Measurements from ENCODE around the gene CD47.

CD47 gene

DNA sequence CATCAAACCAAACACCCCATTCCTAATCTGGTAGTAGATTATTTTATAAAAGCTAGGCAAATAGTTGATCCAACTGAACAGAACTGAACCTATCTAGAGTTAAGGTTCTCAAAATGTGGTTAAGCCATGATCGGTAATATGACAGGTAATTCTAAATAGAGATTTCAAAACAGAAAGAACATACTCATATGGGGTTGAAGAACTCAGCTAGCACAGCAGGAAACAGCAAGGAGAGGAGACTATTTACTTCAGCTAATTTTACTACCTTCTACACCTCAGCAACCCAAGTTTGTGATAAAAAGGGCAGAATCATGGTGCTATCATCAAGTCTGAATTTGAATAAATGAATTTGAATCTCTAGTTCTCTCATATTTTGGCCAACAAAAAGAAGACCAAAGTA is 11.8 kb downstream of the CD47 start:
- Histone ChIP-seq H3K4me2 (ENCODE audit: insufficient read depth, low read length) (no peak overlapping the region), H3K9me3 (ENCODE audit: insufficient read depth, low read length, severe bottlenecking) (no peaks in the 10 kb centered on the region), H4K20me1 (ENCODE audit: insufficient read depth, low read length) (peaks cover 57% of the 10 kb centered on the region; the same call in 1 of the 2 replicates), H3K36me3 (ENCODE audit: insufficient read depth, low read length) (peaks cover 61% of the 10 kb centered on the region), H3K27me3 (ENCODE audit: insufficient read depth, low read length, poor library complexity) (no peaks in the 10 kb centered on the region), H2AFZ (ENCODE audit: low read depth, low read length) (no peak overlapping the region), H3K9ac (ENCODE audit: low read depth, low read length) (no peak overlapping the region), H3K4me1 (ENCODE audit: insufficient read depth, low read length) (peaks cover 15% of the 10 kb centered on the region), H3K79me2 (ENCODE audit: insufficient read depth, low read length) (peaks cover 99% of the 10 kb centered on the region), H3K27ac (ENCODE audit: low read length) (no peak overlapping the region), H3K4me3 (ENCODE audit: low read depth in 1 of 2, low read length in 2 of 2) (no peak overlapping the region)
- DNase-seq (no peak), ATAC-seq (ENCODE audit: insufficient read depth, low read depth) (no peak)
- no peak for TF ChIP-seq EZH2 (IDR thresholded peaks at IDR 0.05; ENCODE audit: borderline replicate concordance, low read depth, low read length, severe bottlenecking)
- TF ChIP-seq, protein P1, sequence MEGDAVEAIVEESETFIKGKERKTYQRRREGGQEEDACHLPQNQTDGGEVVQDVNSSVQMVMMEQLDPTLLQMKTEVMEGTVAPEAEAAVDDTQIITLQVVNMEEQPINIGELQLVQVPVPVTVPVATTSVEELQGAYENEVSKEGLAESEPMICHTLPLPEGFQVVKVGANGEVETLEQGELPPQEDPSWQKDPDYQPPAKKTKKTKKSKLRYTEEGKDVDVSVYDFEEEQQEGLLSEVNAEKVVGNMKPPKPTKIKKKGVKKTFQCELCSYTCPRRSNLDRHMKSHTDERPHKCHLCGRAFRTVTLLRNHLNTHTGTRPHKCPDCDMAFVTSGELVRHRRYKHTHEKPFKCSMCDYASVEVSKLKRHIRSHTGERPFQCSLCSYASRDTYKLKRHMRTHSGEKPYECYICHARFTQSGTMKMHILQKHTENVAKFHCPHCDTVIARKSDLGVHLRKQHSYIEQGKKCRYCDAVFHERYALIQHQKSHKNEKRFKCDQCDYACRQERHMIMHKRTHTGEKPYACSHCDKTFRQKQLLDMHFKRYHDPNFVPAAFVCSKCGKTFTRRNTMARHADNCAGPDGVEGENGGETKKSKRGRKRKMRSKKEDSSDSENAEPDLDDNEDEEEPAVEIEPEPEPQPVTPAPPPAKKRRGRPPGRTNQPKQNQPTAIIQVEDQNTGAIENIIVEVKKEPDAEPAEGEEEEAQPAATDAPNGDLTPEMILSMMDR (IDR thresholded peaks at IDR 0.05; ENCODE audit: borderline replicate concordance, extremely low read depth, low read length, poor library complexity, severe bottlenecking): no peak

DNA sequence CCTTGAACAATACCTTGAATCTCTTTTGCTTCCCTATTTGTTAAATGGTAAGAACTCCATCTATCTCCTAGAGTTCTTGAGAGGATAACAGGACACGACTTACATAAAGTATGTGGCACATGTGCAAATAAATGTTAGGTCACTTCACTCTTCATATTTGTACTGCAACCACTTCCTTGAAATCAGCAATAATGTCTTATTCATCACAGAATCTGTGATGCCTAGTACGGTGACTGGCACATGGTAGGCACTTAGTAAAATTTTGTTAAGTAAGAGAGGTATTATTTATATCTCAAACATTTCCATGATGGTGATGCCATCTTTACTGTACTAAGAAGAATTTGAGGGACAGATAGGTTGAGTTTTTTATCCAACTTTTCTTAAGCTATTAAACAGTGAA is 14.3 kb downstream of the CD47 start:
- no peaks in the 10 kb centered on the region for H3K27me3 ChIP-seq (ENCODE audit: insufficient read depth, low read length, poor library complexity)
- H3K4me3 ChIP-seq (ENCODE audit: low read depth in 1 of 2, low read length in 2 of 2): no peak overlapping the region
- no peak overlapping the region for H3K4me2 ChIP-seq (ENCODE audit: insufficient read depth, low read length)
- peaks cover 98% of the 10 kb centered on the region for H3K79me2 ChIP-seq (ENCODE audit: insufficient read depth, low read length)
- no peak for ATAC-seq (ENCODE audit: insufficient read depth, low read depth)
- H2AFZ ChIP-seq (ENCODE audit: low read depth, low read length): no peak overlapping the region
- peaks cover 59% of the 10 kb centered on the region; the same call in 1 of the 2 replicates for H4K20me1 ChIP-seq (ENCODE audit: insufficient read depth, low read length)
- no peaks in the 10 kb centered on the region for H3K9me3 ChIP-seq (ENCODE audit: insufficient read depth, low read length, severe bottlenecking)
- TF ChIP-seq, protein P1 (IDR thresholded peaks at IDR 0.05; ENCODE audit: borderline replicate concordance, extremely low read depth, low read length, poor library complexity, severe bottlenecking): no peak
- no peak for TF ChIP-seq EZH2 (IDR thresholded peaks at IDR 0.05; ENCODE audit: borderline replicate concordance, low read depth, low read length, severe bottlenecking)
- H3K36me3 ChIP-seq (ENCODE audit: insufficient read depth, low read length): peaks cover 79% of the 10 kb centered on the region
- no peak overlapping the region for H3K27ac ChIP-seq (ENCODE audit: low read length)
- H3K9ac ChIP-seq (ENCODE audit: low read depth, low read length): no peak overlapping the region
- no peak for DNase-seq
- H3K4me1 ChIP-seq (ENCODE audit: insufficient read depth, low read length): peaks cover 4% of the 10 kb centered on the region; the same call in 1 of the 2 replicates

- no peak for ATAC-seq (ENCODE audit: insufficient read depth, low read depth)
- H3K79me2 ChIP-seq (ENCODE audit: insufficient read depth, low read length): peaks cover 91% of the 10 kb centered on the region
Measured at GRCh38 chr3:108073764-108074431, 16.9 kb downstream of the CD47 start.

More at GRCh38 chr3:108073764-108074431, 16.9 kb downstream of the CD47 start:
- Histone ChIP-seq H3K4me2 (ENCODE audit: insufficient read depth, low read length) (no peak overlapping the region), H3K9ac (ENCODE audit: low read depth, low read length) (no peak overlapping the region), H4K20me1 (ENCODE audit: insufficient read depth, low read length) (peaks cover 40% of the 10 kb centered on the region; the same call in 1 of the 2 replicates), H3K36me3 (ENCODE audit: insufficient read depth, low read length) (peaks cover 79% of the 10 kb centered on the region), H3K4me1 (ENCODE audit: insufficient read depth, low read length) (no peaks in the 10 kb centered on the region), H3K9me3 (ENCODE audit: insufficient read depth, low read length, severe bottlenecking) (no peaks in the 10 kb centered on the region), H2AFZ (ENCODE audit: low read depth, low read length) (no peak overlapping the region), H3K27ac (ENCODE audit: low read length) (no peak overlapping the region), H3K4me3 (ENCODE audit: low read depth in 1 of 2, low read length in 2 of 2) (no peak overlapping the region), H3K27me3 (ENCODE audit: insufficient read depth, low read length, poor library complexity) (no peaks in the 10 kb centered on the region)
- TF ChIP-seq EZH2 (IDR thresholded peaks at IDR 0.05; ENCODE audit: borderline replicate concordance, low read depth, low read length, severe bottlenecking): no peak
- TF ChIP-seq, protein P1 (IDR thresholded peaks at IDR 0.05; ENCODE audit: borderline replicate concordance, extremely low read depth, low read length, poor library complexity, severe bottlenecking): no peak
- no peak for DNase-seq

All from DND-41 (cell line).